GM21737 (cell line): ENCODE data around the gene CRYBA2.

ENCODE experiments used
- ATAC-seq: cut with Tn5 transposase; IDR thresholded peaks from one replicate; pipeline ENCODE4 v1.9.1; 2021; ENCODE audit warnings: mild to moderate bottlenecking, moderate library complexity; ENCODE audit not compliant: unreplicated experiment

CRYBA2 gene

GRCh38 chr2:218983263-218983933, 9.8 kb downstream of the CRYBA2 start:
- ATAC-seq, result no peak

GRCh38 chr2:218982586-218983262, 10.5 kb downstream of the CRYBA2 start:
- ATAC-seq, result no peak

GRCh38 chr2:218981881-218982585, 11.2 kb downstream of the CRYBA2 start:
- no peak for ATAC-seq

- ATAC-seq, result no peak
Observed at GRCh38 chr2:218981390-218981880, 11.8 kb downstream of the CRYBA2 start.

- no peak for ATAC-seq
Observed at GRCh38 chr2:218980735-218981389, 12.4 kb downstream of the CRYBA2 start.

GRCh38 chr2:218979846-218980734, 13.1 kb downstream of the CRYBA2 start:
- ATAC-seq, result peak; percentile 90

- ATAC-seq, result no peak
Observed at GRCh38 chr2:218975060-218975777, 18.0 kb downstream of the CRYBA2 start.

- ATAC-seq, result no peak
Observed at GRCh38 chr2:218970894-218971293, 22.3 kb downstream of the CRYBA2 start.

- no peak for ATAC-seq
Observed at GRCh38 chr2:218964041-218964771, 29.0 kb downstream of the CRYBA2 start.

GRCh38 chr2:218963601-218964000, 29.6 kb downstream of the CRYBA2 start:
- ATAC-seq, result no peak

GRCh38 chr2:218962859-218963492, 30.2 kb downstream of the CRYBA2 start:
- ATAC-seq, result no peak

GRCh38 chr2:218961651-218962570, 31.3 kb downstream of the CRYBA2 start:
- no peak for ATAC-seq

- no peak for ATAC-seq
Observed at GRCh38 chr2:218961229-218961628, 32.0 kb downstream of the CRYBA2 start.

- ATAC-seq, result no peak
Observed at GRCh38 chr2:218960309-218961165, 32.7 kb downstream of the CRYBA2 start.

- no peak for ATAC-seq
Observed at GRCh38 chr2:218959761-218960308, 33.4 kb downstream of the CRYBA2 start.

GRCh38 chr2:218959141-218959731, 34.0 kb downstream of the CRYBA2 start, which contains the start of gene CDK5R2:
TSS of gene CDK5R2 (plus strand) at chr2:218959666. CDS start at chr2:218959821, 155 bp downstream.
- peak; percentile 94 for ATAC-seq
